ENCODE data around the gene ADAMTS18.

DNA sequence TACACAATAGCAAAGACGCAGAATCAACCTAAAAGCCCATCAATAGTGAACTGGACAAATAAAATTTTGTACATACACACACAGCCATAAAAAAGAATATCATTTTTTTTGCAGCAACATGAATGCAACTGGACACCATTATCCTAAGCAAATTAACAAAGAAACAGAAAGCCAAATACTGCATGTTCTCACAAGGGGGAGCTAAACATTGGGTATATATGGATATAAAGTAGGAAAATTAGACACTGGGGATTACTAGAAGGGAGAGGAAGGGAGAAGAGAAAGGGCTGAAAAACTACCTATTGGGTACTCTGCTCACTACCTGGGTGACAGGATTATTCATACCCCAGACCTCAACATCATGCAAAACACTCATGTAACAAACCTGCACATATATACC is 28.2 kb downstream of the ADAMTS18 start:
- TF ChIP-seq POLR2AphosphoS5 (IDR thresholded peaks at IDR 0.05; ENCODE audit: low read depth, low read length): no peak
- TF ChIP-seq, protein P1, sequence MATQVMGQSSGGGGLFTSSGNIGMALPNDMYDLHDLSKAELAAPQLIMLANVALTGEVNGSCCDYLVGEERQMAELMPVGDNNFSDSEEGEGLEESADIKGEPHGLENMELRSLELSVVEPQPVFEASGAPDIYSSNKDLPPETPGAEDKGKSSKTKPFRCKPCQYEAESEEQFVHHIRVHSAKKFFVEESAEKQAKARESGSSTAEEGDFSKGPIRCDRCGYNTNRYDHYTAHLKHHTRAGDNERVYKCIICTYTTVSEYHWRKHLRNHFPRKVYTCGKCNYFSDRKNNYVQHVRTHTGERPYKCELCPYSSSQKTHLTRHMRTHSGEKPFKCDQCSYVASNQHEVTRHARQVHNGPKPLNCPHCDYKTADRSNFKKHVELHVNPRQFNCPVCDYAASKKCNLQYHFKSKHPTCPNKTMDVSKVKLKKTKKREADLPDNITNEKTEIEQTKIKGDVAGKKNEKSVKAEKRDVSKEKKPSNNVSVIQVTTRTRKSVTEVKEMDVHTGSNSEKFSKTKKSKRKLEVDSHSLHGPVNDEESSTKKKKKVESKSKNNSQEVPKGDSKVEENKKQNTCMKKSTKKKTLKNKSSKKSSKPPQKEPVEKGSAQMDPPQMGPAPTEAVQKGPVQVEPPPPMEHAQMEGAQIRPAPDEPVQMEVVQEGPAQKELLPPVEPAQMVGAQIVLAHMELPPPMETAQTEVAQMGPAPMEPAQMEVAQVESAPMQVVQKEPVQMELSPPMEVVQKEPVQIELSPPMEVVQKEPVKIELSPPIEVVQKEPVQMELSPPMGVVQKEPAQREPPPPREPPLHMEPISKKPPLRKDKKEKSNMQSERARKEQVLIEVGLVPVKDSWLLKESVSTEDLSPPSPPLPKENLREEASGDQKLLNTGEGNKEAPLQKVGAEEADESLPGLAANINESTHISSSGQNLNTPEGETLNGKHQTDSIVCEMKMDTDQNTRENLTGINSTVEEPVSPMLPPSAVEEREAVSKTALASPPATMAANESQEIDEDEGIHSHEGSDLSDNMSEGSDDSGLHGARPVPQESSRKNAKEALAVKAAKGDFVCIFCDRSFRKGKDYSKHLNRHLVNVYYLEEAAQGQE (IDR thresholded peaks at IDR 0.05; ENCODE audit: insufficient read depth in 1 of 2, low read depth in 2 of 2, low read length in 2 of 2): no peak
- TF ChIP-seq TAF1 (IDR thresholded peaks at IDR 0.05; ENCODE audit: borderline replicate concordance, insufficient read depth, low read length): no peak
- no peak for TF ChIP-seq SIN3A (IDR thresholded peaks at IDR 0.05; ENCODE audit: borderline replicate concordance, insufficient read depth, low read length)
